Fibroblast of peridontal ligament (primary cell): ENCODE results near the gene NSD1.
"Not testable (repeated sequence)": the region's sequence is repeated elsewhere in the genome, so short reads cannot be mapped to it uniquely, and the experiment has no call there.

Source experiments
- DNase-seq: peaks from one replicate; pipeline ENCODE4 v3.0.0-alpha.2; 2010; ENCODE audit errors: extremely low read depth

NSD1 gene

DNA sequence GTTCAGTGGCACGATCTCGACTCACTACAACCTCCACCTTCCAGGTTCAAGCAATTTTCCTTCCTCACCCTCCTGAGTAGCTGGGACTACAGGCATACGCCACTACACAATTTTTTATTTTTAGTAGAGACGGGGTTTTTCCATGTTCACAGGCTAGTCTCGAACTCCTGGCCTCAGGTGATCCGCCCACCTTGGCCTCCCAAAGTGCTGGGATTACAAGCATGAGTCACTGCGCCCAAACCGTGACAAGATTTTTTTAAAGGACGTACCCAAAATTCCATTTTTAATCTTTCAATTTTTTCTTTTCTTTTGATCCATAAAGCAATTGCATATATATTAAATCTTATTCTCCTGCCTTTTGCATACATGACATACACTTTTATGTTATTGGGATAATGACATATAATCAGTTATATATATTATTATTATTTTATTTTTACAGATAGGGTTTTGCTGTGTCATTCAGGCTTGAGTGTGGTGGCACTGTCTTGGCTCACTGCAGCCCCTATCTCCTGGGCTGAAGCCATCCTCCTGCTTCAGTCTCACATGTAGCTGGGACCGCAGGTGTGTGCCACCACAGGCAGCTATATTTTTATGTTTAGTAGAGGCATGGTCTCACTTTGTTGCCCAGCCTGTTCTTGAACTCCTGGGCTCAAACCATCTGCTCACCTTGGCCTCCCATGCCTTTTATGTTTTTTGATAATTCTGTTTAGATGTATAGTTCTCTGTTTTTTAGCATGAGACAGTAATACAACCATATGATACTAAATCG is 98.1 kb downstream of the NSD1 start:
- no peak for DNase-seq

DNA sequence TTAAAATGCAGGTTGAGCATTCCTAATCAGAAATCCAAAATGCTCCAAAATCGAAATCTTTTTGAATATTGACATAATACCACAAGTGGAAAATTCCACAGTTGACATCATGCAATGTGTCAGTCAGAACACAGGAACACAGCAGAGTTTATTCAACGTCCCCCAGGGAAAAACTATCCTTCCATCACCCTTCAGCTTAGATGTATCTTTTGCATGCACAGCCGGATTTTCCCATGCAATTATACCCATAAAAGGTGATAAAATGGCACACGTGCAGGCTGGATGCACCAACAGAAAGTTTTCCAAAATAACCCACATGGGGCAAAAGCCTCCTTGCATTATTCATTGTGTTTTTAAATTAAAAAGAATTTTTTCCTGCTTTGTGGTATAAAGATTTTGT is 98.8 kb downstream of the NSD1 start:
- DNase-seq: peak; percentile 17

DNA sequence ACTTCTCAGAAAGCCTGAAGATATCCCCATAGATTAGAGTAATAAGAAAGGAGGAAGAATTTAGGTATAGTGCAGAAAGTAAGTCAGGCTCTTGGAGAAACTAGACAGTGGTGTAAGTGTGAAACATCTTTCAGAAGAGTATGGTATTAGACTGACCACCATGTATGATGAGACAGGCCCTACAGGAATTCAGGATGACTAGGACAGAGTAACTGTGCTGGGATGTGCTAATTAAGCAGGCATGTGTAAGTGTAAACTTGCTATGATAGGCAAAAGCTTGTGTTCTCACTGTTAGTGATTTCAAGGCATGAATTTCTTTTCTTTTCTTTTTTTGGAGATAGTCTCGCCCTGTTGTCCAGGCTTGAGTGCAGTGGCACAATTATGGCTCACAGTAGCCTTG is 99.2 kb downstream of the NSD1 start:
- peak; percentile 58 for DNase-seq

DNA sequence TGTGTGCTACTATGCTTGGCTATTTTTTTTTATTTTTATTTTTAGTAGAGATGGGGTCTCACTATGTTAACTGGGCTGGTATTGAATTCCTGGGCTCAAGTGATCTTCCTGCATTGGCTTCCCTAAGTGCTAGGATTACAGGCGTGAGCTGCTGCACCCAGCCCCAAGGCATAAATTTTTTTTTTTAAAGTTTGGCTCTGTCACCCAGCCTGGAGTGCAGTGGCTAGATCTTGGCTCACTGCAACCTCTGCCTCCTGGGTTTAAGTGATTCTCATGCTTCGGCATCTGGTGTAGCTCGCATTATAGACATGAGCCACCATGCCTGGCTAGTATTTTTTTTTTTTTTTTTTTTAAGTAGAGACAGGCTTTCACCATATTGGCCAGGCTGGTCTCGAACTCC is 99.6 kb downstream of the NSD1 start:
- DNase-seq: no peak

DNA sequence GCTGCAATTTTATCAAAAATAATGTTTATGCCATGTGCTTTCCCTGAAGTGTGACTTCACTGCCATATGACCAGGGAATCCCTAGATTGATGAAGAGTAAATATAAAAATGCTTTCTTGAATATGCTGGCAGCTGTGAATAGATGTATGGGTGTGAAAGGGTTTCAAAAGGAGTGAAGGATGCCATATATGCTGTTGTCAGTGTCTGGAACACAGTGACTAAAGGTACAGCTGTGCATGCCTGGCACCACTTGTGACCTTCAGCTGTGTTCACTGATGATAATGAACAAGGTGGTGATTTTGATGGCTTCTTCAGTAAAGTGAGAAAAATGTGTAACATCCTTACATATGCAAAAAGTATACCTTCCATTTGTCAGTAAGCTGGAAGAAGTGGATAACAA is 100.2 kb downstream of the NSD1 start:
- DNase-seq: no peak

DNA sequence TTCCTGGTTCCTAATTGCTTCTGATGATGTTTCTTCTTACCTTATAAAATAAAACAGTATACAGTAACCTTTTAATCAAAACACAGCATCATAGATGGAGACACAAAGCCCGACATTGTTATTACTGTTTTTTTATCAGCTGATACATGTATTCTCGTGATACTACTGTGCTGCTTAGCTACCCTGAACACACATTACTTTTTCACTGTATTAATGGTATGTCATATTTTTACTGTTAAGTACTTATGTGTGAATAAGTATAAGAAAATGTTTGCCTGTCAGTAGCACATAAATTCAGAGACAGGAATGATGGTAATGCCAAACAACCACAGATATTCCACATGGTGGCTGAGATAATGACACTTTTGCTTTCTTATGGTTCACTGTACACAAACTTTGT is 101.3 kb downstream of the NSD1 start:
- no peak for DNase-seq

DNA sequence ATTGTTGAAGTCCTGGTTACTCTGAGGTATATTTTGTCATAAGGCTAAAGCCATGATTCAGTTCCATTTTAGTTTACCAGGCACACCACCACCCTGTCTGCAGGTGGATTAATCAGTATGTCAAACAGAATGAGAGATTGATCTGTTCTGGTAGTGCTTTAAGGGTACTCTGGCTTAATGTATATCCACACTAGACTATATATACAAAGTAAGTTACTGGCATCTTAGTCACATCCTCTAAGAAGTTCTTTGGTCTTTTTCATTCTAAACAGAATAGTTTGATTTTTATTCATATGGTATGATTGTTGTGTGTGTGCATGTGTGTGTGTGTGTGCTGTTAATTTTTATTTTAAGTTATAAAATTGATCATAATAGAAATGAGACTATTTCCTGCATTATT is 108.2 kb downstream of the NSD1 start:
- DNase-seq: no peak

DNA sequence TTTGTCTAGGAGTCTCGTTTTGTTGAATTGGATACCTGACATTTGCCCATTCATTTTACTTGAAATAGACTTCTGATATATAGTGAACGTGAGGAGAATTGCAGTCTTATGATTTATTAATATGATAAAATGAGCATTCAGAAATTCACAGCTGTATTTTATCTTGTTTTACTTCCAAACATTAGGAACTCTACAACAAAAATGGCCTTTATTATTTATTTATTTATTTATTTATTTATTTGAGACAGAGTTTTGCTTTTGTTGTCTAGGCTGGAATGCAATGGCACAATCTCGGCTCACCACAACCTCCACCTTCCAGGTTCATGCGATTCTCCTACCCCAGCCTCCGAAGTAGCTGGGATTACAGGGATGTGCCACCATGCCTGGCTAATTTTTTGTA is 108.7 kb downstream of the NSD1 start:
- DNase-seq: no peak

DNA sequence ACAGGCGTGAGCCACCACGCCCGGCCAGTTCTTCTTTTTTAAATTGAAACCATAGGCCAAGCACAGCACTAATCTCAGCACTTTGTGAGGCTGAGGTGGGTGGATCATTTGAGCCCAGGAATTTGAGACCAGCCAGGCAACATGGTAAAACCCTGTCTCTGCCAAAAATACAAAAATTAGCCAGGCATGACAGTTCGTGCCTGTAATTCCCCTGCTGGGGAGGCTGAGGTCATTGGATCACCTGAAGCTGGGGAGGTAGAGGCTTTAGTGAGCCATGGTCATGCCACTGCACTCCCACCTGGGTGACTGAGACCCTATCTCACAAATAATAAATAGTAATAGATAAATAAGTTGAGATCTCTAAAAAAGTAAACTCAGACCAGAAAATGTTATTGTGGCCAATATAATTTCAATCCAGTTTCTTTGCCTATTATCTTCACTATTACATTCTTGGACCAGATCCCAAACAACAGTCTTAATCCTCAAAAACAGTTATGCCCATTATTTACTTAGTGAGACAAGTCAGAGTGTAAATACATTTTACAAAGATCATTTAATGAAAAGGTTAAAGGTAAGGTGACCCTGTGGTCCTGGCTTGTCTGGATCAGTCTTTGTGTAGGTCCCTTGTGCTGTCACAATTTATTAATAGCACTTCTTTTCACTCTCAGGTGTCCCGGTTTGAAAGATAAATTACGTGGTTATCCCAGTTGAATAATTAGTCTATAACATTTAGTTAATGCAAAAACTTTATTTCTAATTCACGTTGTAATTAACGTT is 116.4 kb downstream of the NSD1 start:
- DNase-seq: no peak

DNA sequence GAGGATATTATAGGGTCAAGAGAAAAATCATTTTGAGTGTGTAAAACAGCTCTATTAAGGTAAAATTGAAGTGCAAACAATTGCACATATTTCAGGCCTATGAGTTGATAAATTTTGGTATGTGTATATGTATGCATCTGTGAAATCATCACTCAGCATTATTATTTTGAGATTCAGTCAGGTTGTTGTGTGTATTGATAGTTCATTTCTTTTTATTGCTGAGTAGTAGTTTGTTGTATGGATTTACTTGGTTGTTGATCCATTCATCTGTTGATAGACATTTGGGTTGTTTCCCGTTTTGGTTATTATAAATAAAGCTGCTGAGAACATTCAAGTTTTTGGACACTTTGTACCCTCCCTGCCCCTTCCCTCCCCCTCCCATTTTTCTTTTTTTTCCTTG is 119.7 kb downstream of the NSD1 start:
- DNase-seq: no peak

DNA sequence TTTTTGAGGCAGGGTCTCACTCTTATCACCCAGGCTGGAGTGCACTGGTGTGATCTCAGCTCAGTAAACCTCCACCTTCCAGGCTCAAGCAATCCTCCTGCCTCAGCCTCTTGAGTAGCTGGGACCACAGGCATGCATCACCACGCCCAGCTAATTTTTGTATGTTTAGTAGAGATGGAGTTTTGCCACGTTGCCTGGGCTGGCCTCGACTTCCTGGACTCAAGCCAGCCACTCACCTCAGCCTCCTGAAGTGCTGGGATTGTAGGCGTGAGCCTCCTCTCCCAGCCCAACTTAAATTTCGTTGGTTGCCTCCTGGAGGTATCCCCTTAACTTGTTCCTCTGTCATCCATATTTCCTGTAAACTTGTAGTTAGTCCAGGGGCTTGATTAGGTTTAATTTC is 122.7 kb downstream of the NSD1 start:
- no peak for DNase-seq

DNA sequence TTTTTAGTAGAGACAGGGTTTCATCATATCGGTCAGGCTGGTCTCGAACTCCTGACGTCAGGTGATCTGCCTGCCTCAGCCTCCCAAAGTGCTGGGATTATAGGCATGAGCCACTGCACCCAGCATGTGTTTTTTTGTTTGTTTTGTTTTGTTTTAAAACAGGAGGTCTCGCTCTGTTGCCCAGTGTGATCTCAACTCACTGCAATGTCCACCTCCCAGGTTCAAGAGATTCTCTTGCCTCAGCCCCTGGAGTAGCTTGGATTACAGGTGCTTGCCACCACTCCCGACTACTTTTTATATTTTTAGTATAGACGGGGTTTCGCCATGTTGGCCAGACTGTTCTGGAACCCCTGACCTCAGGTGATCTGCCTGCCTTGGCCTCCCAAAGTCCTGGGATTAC is 125.1 kb downstream of the NSD1 start:
- not testable (repeated sequence) for DNase-seq

DNA sequence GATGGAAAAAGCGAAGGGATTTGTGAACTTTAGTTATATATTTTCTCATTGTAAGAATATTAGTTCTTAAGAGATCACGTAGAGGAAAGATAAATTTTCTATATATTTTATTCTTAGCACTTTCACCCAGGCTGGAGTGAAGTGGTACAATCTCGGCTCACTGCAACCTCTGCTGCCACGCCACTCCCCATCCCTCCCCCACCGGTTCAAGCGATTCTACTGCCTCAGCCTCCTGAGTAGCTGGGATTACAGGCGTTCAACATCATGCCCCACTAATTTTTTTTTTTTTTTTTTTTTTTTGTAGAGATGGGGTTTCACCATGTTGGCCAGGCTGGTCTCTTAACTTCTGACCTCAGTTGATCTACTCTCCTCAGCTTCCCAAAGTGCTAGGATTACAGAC is 127.4 kb downstream of the NSD1 start:
- DNase-seq: no peak

DNA sequence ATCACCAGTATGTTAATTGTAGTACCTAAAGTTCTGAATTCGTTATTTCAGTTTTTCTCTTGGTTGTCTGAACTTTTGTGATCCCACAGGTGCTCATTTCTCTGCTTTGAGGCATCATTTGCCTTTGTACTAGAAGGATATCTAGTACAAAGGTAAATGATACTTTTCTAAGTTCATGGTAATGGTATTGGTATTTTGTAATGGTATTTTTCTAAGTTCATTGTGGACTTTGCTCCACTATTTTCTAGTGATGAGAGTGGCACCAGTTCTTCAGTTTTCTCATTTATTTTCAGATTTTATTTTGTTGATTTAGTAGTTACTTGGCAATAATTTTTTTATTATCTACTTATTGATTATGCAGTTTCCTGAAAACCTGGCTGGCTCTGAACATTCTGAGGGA is 127.9 kb downstream of the NSD1 start:
- no peak for DNase-seq

DNA sequence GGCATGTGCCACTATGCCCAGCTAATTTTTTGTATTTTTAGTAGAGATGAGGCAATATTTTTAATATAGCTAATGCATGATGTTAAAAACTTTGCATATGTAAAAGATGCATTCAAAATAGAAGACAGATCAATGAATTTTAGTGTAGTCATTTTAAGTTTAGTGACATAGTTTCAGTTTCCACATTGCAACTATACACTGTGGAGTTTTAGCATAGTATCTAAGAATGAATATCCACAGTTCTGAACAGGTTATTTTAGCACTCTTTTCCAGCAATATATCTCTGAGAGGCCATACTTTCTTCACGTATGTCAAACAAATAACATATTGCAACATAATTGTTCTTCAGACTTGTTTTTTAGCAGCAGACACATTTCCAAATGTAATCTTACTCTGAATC is 130.6 kb downstream of the NSD1 start:
- no peak for DNase-seq

DNA sequence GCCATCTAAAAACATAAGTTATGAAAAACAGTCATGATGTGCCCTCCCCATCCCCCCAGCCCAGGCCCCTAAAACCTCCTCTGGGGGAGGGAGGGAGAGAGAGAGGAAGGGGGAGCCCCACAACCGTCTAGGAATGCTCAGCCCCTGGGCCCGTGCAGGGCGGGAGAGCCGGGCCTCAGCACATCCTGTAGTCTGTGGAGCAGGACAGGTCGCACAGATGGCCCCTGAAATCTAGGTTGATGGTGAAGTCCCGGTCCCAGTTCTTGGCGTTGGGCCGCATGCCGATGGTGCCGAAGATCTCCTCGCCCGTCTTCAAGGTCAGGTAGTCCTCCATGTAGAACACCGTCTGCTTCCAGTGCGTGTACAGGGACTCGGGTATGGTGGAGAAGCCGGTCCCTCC is 131.8 kb downstream of the NSD1 start:
- DNase-seq: no peak

DNA sequence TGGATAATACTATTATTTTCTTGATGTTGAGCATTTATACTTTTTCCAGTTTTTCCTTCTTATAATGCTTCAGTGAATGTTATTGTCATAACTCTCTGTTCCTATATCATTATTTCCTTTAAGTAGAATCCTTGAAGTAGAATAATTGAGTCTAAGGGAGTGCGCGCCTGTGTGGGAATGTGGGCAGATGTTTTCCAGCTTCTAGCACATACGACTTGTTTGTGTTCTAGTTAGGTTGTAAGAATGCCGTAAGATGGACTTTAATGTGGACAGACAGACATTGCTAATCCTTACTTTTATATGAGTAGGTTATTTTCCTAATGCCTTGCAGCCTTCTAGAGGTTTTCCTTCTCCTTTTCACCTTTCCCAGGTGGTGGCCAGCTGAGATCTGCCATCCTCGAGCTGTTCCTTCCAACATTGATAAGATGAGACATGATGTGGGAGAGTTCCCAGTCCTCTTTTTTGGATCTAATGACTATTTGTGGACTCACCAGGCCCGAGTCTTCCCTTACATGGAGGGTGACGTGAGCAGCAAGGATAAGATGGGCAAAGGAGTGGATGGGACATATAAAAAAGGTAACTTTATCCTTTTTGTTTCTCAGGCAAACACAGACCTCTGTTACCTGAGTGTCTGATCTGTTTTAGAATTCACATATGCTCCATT is 135.8 kb downstream of the NSD1 start:
- DNase-seq: no peak

DNA sequence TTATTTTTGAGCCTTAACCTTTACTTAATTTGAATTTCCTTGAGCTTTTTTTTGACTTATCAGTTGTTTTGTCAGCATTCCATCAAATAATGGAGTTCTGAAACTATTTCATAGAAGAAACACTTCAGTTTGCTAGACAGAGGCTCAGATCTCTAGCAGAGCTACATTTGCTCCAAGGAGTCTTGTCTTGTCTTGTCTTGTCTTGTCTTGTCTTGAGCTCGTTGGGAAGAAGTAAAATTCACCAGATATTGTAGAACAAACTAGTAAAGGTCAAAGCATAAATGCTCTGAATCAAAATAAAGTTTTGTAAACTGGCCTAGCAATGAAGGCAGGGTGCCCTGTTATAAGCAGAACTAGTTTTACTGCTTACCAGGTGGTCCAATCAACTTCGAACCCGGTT is 136.4 kb downstream of the NSD1 start:
- no peak for DNase-seq

DNA sequence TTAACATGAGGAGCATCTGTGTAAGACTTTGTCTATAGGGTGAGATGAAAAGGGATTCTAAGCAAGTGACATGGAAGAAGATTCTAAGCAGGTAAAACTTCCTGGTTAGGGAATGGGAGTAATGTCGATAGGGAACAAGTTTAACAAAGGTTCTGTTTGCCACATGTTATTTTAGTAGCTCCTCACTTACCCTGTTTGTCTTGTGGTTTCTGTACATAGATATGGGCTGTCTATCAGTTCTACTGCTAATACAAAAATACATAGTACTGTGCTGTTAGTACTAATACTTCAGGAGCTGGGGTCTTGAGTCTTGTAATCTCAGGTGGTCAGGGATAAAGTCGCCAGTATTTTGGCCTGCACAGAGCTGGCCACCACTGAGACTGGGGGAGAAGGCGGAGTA is 137.1 kb downstream of the NSD1 start:
- DNase-seq: no peak

DNA sequence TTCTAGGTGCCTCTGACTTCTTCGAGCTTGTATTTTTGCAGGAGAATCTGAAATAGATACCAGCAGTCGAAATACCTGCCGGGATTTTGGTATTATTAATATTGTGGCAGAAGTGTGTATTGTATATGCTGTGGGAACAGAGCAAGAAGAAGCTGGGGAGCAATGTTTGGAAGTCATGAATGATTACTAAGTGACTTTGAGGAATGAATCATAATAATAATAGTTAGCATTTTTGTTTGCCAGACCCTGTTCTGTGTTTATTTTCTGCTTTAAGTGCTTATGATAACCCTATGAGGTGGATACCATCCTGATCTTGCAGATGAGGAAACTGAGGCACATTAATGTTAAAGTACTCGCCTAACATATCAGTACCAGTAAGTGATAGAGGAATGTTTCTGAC is 137.5 kb downstream of the NSD1 start:
- no peak for DNase-seq

DNA sequence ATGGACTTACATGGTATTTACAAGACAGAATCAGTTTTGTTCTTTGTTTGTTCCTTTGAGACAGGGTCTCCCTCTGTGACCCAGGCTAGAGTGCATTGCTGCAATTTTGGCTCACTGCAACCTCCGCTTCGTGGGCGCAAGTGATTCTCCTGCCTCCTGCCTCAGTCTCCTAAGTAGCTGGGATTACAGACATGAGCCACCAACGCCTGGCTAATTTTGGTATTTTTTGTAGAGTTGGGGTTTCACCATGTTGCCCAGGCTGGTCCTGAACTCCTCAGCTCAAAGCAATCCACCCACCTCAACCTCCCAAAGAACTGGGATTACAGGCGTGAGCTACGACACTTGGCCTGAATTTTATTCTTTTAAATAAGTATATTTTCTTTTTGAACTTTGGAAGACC is 142.3 kb downstream of the NSD1 start:
- no peak for DNase-seq

DNA sequence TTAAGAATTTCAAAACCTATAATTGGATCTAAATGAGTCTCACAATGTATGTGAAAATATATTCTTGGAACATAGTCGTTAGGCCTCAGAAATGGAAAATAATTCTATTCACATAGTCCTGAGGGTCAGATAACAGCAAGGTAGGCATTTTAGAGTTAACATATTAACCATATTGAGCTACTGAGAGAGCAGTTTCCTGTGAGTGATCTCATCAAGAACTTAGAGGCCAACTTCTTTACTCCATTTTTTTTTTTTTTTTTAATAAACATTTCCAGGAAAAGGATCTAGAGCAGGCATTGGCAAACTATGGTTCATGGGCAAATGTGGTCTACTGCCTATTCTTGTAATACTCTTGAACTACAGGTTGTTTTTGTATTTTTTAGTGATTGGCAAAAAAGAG is 143.3 kb downstream of the NSD1 start:
- no peak for DNase-seq

DNA sequence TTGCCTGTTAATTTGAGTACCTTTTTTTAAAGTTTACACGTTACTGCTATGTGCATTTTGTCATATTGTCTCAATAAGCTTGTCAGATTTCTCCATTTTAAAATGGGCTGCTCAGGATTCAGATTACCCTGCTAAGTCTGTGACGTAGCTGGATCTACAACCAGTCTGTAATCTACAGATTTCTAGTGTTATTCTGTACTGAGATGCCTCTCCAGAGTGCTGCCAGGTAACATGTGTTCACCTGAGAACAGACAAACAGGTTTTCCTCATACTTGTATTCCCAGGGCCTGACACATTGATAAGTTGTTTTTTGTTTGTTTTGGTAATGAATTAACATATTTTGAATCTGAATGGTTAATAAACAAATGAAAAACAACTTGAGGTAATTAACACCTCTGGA is 154.6 kb downstream of the NSD1 start:
- DNase-seq: no peak
